ENCODE data around the gene RCBTB2.

DNA sequence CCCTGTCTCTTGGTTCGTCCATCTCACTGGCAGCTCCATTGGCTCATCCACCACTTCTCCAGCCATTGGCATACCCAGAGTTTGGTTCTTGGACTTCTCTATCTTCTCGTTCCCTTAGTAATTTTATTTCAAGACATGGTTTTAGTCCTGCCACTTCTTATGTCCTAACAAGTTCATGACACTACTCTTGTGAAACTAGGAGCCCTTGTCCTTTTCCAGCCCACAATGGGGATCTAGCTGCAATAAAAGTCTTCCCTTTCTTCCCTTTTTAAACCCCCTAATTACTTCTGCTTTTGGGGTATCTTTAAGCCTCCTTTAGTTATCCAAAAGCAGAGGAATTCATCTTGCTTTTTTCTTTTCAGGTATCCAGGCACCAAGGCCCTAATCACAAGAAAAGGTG lies 2.9 kb upstream of the RCBTB2 start:
- TF ChIP-seq, protein P1, sequence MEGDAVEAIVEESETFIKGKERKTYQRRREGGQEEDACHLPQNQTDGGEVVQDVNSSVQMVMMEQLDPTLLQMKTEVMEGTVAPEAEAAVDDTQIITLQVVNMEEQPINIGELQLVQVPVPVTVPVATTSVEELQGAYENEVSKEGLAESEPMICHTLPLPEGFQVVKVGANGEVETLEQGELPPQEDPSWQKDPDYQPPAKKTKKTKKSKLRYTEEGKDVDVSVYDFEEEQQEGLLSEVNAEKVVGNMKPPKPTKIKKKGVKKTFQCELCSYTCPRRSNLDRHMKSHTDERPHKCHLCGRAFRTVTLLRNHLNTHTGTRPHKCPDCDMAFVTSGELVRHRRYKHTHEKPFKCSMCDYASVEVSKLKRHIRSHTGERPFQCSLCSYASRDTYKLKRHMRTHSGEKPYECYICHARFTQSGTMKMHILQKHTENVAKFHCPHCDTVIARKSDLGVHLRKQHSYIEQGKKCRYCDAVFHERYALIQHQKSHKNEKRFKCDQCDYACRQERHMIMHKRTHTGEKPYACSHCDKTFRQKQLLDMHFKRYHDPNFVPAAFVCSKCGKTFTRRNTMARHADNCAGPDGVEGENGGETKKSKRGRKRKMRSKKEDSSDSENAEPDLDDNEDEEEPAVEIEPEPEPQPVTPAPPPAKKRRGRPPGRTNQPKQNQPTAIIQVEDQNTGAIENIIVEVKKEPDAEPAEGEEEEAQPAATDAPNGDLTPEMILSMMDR (IDR thresholded peaks at IDR 0.05): no peak
- TF ChIP-seq POLR2A (IDR thresholded peaks at IDR 0.05): no peak
